Naive thymus-derived CD4-positive, alpha-beta T cell (primary cell): ENCODE measurements around the gene RPGR. TPM values are rescaled to one million over a fixed set of nuclear protein-coding genes. Genes with fewer than 3 reads are reported as not detected.

Source experiments
- ATAC-seq: fragments of 150-1000 bp; cut with Tn5 transposase; 2 replicates; pipeline ENCODE4 v1.10.0; 2021; ENCODE audit warnings: mild to moderate bottlenecking, moderate library complexity
- CTCF ChIA-PET: fragments of 350-600 bp; sonication (Branson Sonifier 250); formaldehyde crosslinking; loops from one replicate; lab custom pipeline; 2021; ENCODE audit warnings: antibody characterized with exemption; lab: Charles Lee
- POLR2A ChIA-PET: fragments of 350-600 bp; sonication (Branson Sonifier 250); formaldehyde crosslinking; loops from one replicate; lab custom pipeline; 2021; ENCODE audit warnings: antibody characterized with exemption, inconsistent platforms; lab: Charles Lee
- DNase-seq, 9 donors: peaks; one replicate each; pipeline versions ENCODE4 v3.0.0 to v3.0.0-alpha.2; 2020 to 2022; ENCODE audit warnings: mixed read lengths in 1 of 9
- H3K27ac ChIP-seq: one replicate; pipeline ENCODE4 v1.7.0; 2013; ENCODE audit warnings: mild to moderate bottlenecking, low read depth, low read length, moderate library complexity
- H3K27me3 ChIP-seq, 2 donors: one replicate each; pipeline ENCODE4 v1.7.0; 2013; ENCODE audit warnings: low read length in 2 of 2, mild to moderate bottlenecking in 2 of 2, moderate library complexity in 2 of 2; ENCODE audit not compliant: control insufficient read depth in 2 of 2, insufficient read depth in 2 of 2
- H3K36me3 ChIP-seq, 3 experiments: 1 replicate in 2 of 3; 2 replicates in 1 of 3; pipeline ENCODE4 v1.7.0; 2013; ENCODE audit warnings: low read length in 3 of 3, mild to moderate bottlenecking in 3 of 3, moderate library complexity in 1 of 3; ENCODE audit not compliant: insufficient read depth in 3 of 3, control insufficient read depth in 2 of 3
- H3K4me1 ChIP-seq, 2 donors: one replicate each; pipeline ENCODE4 v1.7.0; 2013; ENCODE audit warnings: low read length in 2 of 2, mild to moderate bottlenecking in 2 of 2, moderate library complexity in 1 of 2; ENCODE audit not compliant: control insufficient read depth in 2 of 2, insufficient read depth in 2 of 2
- H3K4me3 ChIP-seq: 2 replicates; pipeline ENCODE4 v1.7.0; 2013; ENCODE audit warnings: mild to moderate bottlenecking, low read length
- H3K9me3 ChIP-seq, 3 experiments: 1 replicate in 2 of 3; 2 replicates in 1 of 3; pipeline ENCODE4 v1.7.0; 2013; ENCODE audit warnings: low read length in 3 of 3; ENCODE audit not compliant: control insufficient read depth in 2 of 3
- H3K27ac Mint-ChIP-seq, 9 donors: one replicate each; pipeline ENCODE4 v1.8.0; 2020 to 2022; ENCODE audit warnings: mixed read lengths in 9 of 9, mild to moderate bottlenecking in 8 of 9, moderate library complexity in 5 of 9, inconsistent platforms in 2 of 9
- H3K27me3 Mint-ChIP-seq, 5 donors: one replicate each; pipeline ENCODE4 v1.8.0; 2021 to 2022; ENCODE audit warnings: mixed read lengths in 5 of 5, mild to moderate bottlenecking in 1 of 5
- H3K36me3 Mint-ChIP-seq, 5 donors: one replicate each; pipeline ENCODE4 v1.8.0; 2020 to 2022; ENCODE audit warnings: mixed read lengths in 5 of 5, mild to moderate bottlenecking in 3 of 5, inconsistent platforms in 1 of 5
- H3K4me1 Mint-ChIP-seq, 7 donors: one replicate each; pipeline ENCODE4 v1.8.0; 2020 to 2022; ENCODE audit warnings: mixed read lengths in 7 of 7, mild to moderate bottlenecking in 3 of 7, inconsistent platforms in 1 of 7
- H3K4me3 Mint-ChIP-seq, 10 donors: one replicate each; pipeline ENCODE4 v1.8.0; 2020 to 2022; ENCODE audit warnings: mild to moderate bottlenecking in 10 of 10, mixed read lengths in 10 of 10, moderate library complexity in 6 of 10, inconsistent platforms in 2 of 10
- H3K9me3 Mint-ChIP-seq, 11 donors: one replicate each; pipeline ENCODE4 v1.8.0; 2020 to 2022; ENCODE audit warnings: mixed read lengths in 11 of 11, mild to moderate bottlenecking in 4 of 11, inconsistent platforms in 1 of 11, moderate library complexity in 1 of 11
- intact Hi-C, 2 donors: fragments of 100-400 bp; cut with micrococcal nuclease; formaldehyde crosslinking; loops; one replicate each; pipeline ENCODE4 v1.15.1; 2023
- polyA plus RNA-seq, 2 donors: library from polyadenylated mRNA; unstranded; fragments of 300-500 nt; fragmentation: Illumina TruSeq; gene quantifications; one replicate each; pipeline ENCODE4 v1.2.3, GENCODE V29; 2021
- total RNA-seq, 6 experiments: library from RNA in 5 of 6; stranded (reverse) in 5 of 6; gene quantifications; 1 replicate in 5 of 6; 2 replicates in 1 of 6; pipeline ENCODE4 v1.2.3 and lab custom pipeline; 2021 to 2026

Gene RPGR
- total and polyA plus RNA-seq, 7 experiments from 2014 or later, result 4.3 to 26.0 (median 10.1) TPM

DNA sequence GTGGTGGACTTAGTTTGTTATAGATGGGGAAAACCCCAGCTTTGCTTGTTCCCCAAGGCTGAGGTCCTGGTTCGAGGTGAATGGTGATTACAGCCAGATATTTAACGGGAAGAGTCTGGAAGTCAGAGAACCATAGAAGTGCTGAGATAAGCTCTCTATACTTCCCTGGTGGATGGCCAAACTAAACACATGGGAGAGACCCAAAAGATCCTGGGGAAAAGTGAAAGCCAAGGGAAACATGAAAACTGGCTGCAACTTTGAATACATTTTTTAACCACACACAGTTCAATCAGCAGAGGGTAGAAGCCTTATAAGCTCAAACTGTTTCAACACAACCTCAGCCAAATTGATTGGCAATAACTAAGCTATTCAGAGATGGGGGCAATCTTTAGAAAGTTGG, 77.3 kb downstream of the RPGR start:
- Mint-ChIP-seq H3K27me3 (peaks cover 0 to 2% (median 0%) of the 10 kb centered on the region in 5 donors), H3K9me3 (no peaks in the 10 kb centered on the region), H3K4me1 (no peaks in the 10 kb centered on the region), H3K27ac (no peak overlapping the region), H3K36me3 (no peaks in the 10 kb centered on the region), H3K4me3 (no peak overlapping the region)
- DNase-seq (no peak), ATAC-seq (no peak)
- Histone ChIP-seq H3K9me3 (no peaks in the 10 kb centered on the region), H3K27ac (no peak overlapping the region), H3K4me3 (no peak overlapping the region), H3K36me3 (no peaks in the 10 kb centered on the region), H3K4me1 (no peaks in the 10 kb centered on the region), H3K27me3 (no peaks in the 10 kb centered on the region)
- ChIA-PET CTCF (no interaction called here), POLR2A (no interaction called here)
- intact Hi-C loops, result no loop called here

DNA sequence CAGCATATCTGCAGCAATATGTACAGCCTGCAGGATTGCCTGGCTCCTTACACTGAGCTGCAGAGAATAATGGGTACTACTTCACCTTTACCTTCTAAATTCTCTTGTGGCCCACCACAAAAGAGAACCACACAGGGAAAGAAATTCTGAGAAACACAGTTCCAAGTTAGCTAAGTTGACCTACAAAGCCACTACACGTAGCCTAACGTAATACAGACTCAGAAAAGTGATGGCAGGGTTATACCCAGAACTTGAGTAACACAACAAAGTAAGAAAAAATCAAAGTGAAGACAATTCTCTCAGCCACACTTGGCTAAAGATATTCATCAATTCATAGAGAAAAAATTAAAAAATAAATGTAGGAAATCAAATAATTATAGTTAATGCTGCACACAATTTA, 80.3 kb downstream of the RPGR start:
- Histone ChIP-seq H3K9me3 (no peaks in the 10 kb centered on the region), H3K27me3 (no peaks in the 10 kb centered on the region), H3K4me3 (no peak overlapping the region), H3K36me3 (no peaks in the 10 kb centered on the region), H3K4me1 (no peaks in the 10 kb centered on the region), H3K27ac (no peak overlapping the region)
- no peak overlapping the region for H3K27ac Mint-ChIP-seq
- H3K27me3 Mint-ChIP-seq, result no peaks in the 10 kb centered on the region
- H3K4me3 Mint-ChIP-seq, result no peak overlapping the region
- ChIA-PET CTCF (no interaction called here), POLR2A (no interaction called here)
- ATAC-seq (no peak), DNase-seq (no peak)
- peaks cover 0 to 2% (median 0%) of the 10 kb centered on the region in 11 donors for H3K9me3 Mint-ChIP-seq
- intact Hi-C loops, result no loop called here
- H3K4me1 Mint-ChIP-seq, result no peaks in the 10 kb centered on the region
- H3K36me3 Mint-ChIP-seq, result no peaks in the 10 kb centered on the region

DNA sequence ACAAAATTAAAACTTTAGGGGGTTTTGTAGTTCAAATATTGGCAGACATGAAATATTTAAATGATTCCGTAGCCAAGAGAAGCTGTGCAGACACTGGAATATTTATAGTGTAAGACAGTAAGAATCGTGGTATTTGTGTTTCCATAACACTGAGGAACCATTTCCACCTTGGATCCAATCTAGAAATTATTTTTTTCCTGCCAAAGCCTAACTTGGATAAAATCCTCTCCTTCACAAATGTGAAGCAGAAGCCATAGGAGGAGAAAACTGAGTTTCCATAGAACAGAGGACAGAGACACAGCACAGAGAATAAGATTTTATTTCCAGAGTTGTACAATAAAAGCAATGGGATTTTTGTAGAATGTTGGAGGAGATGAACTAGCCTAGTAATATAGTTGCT, 86.8 kb downstream of the RPGR start:
- POLR2A ChIA-PET, result no interaction called here
- H3K9me3 Mint-ChIP-seq, result peaks cover 0 to 2% (median 0%) of the 10 kb centered on the region in 11 donors
- intact Hi-C loops, result no loop called here
- Histone ChIP-seq H3K4me3 (no peak overlapping the region), H3K4me1 (no peaks in the 10 kb centered on the region), H3K27me3 (no peaks in the 10 kb centered on the region), H3K36me3 (no peaks in the 10 kb centered on the region), H3K9me3 (no peaks in the 10 kb centered on the region), H3K27ac (no peak overlapping the region)
- H3K27ac Mint-ChIP-seq, result no peak overlapping the region
- H3K4me3 Mint-ChIP-seq, result no peak overlapping the region
- peaks cover 0 to 11% (median 5%) of the 10 kb centered on the region in 5 donors for H3K27me3 Mint-ChIP-seq
- no peaks in the 10 kb centered on the region for H3K36me3 Mint-ChIP-seq
- peaks cover 0 to 1% (median 0%) of the 10 kb centered on the region in 7 donors for H3K4me1 Mint-ChIP-seq
- DNase-seq, result no peak
- CTCF ChIA-PET, result no interaction called here
- ATAC-seq, result no peak

DNA sequence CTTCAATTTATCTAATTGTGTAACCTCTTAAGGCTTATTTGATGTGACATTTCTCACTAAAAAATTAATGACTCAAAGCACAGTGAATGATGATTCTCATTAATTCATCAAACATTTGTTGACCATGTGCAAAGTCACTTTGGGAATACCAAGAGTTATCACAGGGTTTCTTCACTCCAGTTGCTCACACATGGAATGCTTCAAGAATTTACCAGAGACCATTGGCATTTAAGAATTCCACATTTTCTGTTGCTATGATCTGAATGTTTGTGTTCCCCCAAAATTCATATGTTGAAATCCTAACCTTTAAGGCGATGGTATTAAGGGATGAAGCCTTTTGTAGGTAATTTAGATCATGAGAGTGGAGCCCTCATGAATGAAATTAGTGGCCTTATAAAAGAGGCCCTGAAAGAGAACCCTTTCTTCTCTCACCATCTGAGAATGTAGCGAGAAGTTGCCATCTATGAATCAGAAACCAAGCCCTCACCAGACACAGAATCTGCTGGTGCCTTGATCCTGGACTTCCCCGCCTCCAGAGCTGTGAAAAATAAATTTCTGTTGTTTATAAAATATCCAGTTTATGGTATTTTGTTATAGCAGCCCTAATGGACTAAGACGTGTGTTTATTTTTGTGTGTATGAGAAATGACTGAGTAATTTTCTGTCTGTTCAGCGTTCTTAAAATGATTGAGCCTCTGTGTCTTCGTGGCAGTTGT, 90.3 kb downstream of the RPGR start:
- Mint-ChIP-seq H3K4me1 (peaks cover 0 to 1% (median 0%) of the 10 kb centered on the region in 7 donors), H3K36me3 (no peaks in the 10 kb centered on the region), H3K9me3 (peaks cover 0 to 2% (median 0%) of the 10 kb centered on the region in 11 donors), H3K27ac (no peak overlapping the region), H3K4me3 (no peak overlapping the region), H3K27me3 (peaks cover 6 to 21% (median 14%) of the 10 kb centered on the region in 5 donors)
- Histone ChIP-seq H3K9me3 (no peaks in the 10 kb centered on the region), H3K27me3 (no peaks in the 10 kb centered on the region), H3K27ac (no peak overlapping the region), H3K36me3 (no peaks in the 10 kb centered on the region), H3K4me1 (no peaks in the 10 kb centered on the region), H3K4me3 (no peak overlapping the region)
- CTCF ChIA-PET, result no interaction called here
- intact Hi-C loops, result no loop called here
- no peak for ATAC-seq
- POLR2A ChIA-PET, result no interaction called here
- DNase-seq, result no peak

DNA sequence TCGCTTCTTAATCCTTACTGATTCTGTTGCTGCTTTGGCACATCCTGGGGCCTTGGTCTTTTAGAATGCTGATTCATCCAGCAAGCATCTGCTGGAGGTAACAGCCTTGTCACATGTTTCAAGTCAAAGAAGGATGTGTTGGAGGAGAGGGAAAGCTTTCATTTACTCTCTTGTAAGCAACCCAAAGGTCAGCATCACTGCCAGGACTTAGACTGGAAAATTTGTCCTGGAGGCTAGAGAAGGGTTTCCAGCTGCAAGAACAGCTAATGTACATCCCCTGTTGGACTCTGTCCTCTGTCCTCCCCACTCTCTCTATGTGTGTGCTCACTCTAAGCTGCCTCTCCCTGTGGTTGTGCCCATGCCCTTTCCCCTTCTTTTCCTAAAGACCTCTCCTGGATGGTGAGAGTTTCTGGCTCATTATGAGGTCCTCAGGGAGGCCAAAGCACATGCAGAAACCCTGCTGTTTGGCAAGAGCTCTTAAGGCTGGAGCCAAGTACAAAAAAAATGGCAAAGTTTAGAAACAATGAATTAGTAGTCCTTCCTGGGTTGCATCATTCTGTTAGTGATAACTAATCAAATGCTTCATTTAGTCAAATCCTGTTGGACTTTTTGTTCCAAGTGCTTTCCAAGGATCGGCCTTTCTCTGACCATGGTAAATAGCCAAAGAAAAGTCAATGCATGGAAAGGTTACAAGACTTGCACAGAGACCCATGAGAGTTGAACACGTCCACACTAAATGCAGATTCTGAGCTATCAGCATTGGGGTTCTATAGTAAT, 93.2 kb downstream of the RPGR start:
- intact Hi-C loops, result no loop called here
- H3K9me3 ChIP-seq, result no peaks in the 10 kb centered on the region
- Mint-ChIP-seq H3K27me3 (peaks cover 6 to 16% (median 14%) of the 10 kb centered on the region in 5 donors), H3K9me3 (peaks cover 0 to 2% (median 0%) of the 10 kb centered on the region in 11 donors), H3K27ac (no peak overlapping the region), H3K4me3 (no peak overlapping the region), H3K36me3 (no peaks in the 10 kb centered on the region), H3K4me1 (peaks cover 0 to 1% (median 0%) of the 10 kb centered on the region in 7 donors)
- H3K27ac ChIP-seq, result no peak overlapping the region
- no peak overlapping the region for H3K4me3 ChIP-seq
- DNase-seq (no peak), ATAC-seq (no peak)
- no peaks in the 10 kb centered on the region for H3K27me3 ChIP-seq
- ChIA-PET POLR2A (no interaction called here), CTCF (no interaction called here)
- no peaks in the 10 kb centered on the region for H3K36me3 ChIP-seq
- no peaks in the 10 kb centered on the region for H3K4me1 ChIP-seq

DNA sequence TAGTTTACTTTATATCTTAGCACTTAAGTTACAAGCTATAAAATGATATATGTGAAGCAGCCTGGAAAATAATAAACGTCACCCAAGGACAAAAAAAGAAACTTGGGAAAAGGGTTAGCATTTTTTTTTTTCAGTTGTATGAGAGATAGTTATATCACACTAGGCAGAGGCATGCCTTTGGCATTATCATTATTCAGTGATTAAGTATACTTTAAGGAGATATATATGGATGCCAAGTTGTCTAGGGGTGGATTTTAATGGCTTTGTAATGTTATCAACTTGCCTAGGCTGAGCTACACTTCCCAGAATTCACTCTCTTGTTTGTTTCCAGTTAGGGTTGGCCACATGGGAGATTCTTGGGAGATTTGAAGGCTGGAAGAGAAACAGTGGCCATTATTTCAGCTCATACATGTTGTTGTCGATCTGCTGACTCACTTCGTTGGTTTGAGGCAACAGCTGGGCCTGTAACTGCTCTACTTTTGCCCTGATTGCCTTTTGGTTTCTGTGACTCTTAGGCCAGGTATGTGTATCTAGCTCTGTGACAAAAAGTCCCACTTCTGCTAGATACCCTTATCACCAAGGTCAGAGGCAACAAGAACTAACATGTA, 95.1 kb downstream of the RPGR start:
- Mint-ChIP-seq H3K27ac (no peak overlapping the region), H3K4me1 (no peaks in the 10 kb centered on the region), H3K27me3 (peaks cover 4 to 14% (median 11%) of the 10 kb centered on the region in 5 donors), H3K9me3 (peaks cover 0 to 2% (median 0%) of the 10 kb centered on the region in 11 donors), H3K36me3 (no peaks in the 10 kb centered on the region), H3K4me3 (no peak overlapping the region)
- H3K27ac ChIP-seq, result no peak overlapping the region
- H3K27me3 ChIP-seq, result no peaks in the 10 kb centered on the region
- H3K4me3 ChIP-seq, result no peak overlapping the region
- H3K4me1 ChIP-seq, result no peaks in the 10 kb centered on the region
- ATAC-seq, result no peak
- CTCF ChIA-PET, result no interaction called here
- H3K9me3 ChIP-seq, result no peaks in the 10 kb centered on the region
- no peaks in the 10 kb centered on the region for H3K36me3 ChIP-seq
- POLR2A ChIA-PET, result no interaction called here
- intact Hi-C loops, result no loop called here
- no peak for DNase-seq
